Fibroblast of the aortic adventitia (primary cell): ENCODE results near the gene KCNQ1. TPM values are rescaled to one million over a fixed set of nuclear protein-coding genes. Genes with fewer than 3 reads are reported as not detected.

Experiments
- DNase-seq: peaks from one replicate; pipeline ENCODE4 v3.0.0-alpha.2; 2010; ENCODE audit warnings: low read depth
- H3K4me3 ChIP-seq: 2 replicates; pipeline ENCODE4 v1.5.1; 2011; ENCODE audit warnings: low read depth, mild to moderate bottlenecking, control low read depth, low read length, moderate library complexity
- CTCF ChIP-seq: IDR thresholded peaks from 2 replicates; pipeline ENCODE4 v1.5.1; 2011; ENCODE audit warnings: mild to moderate bottlenecking, low read length, control low read depth, inconsistent platforms; ENCODE audit not compliant: insufficient read depth
- total RNA-seq: library from RNA; depleted of rRNA; stranded (reverse); fragments of >200 nt; gene quantifications from 2 replicates; pipeline ENCODE4 v1.2.3, GENCODE V29; 2012; ENCODE audit warnings: low replicate concordance

KCNQ1 gene
- total RNA-seq, 1 donor: not detected

DNA sequence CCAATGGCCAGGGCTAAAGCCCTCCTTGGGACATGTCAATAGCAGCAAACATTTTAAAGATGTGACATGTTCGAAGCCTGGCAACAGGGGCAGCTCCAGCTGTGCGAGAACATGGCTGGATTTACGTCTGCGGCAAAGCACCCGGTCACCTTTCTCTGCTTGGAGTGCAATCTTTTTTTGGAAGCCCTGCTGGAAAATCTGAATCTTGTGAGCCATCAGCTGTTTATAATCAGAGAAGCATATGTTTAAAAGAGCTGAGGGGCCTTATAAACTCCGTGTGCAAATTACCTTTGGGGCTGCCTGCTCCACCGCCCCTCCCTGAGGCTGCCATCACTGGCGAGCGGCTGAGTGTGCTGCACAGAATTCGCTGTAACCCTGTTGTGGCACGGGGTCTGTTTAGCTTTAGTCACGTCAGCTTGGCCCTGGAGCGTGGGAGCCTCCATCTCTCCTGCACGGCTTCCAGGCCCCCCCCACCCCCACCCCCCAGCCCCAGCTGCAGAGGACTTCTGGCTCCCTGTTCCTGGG, 264.0 kb downstream of the KCNQ1 start:
- TF ChIP-seq CTCF: no peak
- peak; percentile 78 for DNase-seq
- H3K4me3 ChIP-seq: peak overlapping the region; percentile 32

GRCh38 chr11:2709429-2709828, 264.6 kb downstream of the KCNQ1 start:
- TF ChIP-seq CTCF: no peak
- peak overlapping the region; percentile 32 for H3K4me3 ChIP-seq
- peak; percentile 87 for DNase-seq

DNA sequence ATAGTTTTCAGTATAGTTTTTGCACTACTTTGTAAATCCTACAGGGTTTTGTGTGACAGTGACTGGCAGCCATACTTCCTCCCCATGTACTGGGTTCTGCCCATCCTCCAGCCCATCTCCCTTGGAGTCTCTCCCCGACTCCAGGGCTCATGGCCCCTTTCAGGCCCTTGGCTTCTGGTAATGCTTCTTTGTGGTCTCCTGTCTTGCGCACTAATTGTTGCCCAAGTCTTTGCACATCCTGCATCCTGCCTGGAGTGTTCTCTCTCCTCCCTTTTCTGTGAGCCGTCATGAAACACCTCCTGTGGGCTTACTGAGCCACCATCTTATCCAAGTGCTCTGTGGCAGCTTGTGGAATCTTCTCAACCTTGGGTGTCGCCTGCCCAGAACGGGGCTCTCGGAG, 266.4 kb downstream of the KCNQ1 start:
- no peak for TF ChIP-seq CTCF
- DNase-seq: no peak
- H3K4me3 ChIP-seq: no peak overlapping the region

DNA sequence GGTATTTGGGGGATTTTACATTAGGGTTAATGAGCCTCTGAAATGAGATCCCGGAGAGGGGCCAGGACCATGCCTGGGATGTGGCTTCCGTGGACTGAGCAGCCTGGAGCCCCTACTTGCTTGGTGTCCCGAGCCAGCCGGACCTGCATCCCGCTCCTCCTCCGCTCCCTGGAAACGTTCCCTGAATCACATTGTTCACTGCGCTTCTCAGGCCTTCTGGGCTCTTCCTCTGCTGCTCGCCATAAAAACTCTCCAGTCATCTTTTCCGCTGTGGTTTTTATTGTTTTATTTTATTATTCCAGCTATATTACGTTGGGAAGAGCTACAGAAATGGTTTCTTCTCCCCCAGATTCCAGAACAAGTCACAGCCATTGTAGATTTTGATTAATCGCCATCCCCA, 268.3 kb downstream of the KCNQ1 start:
- H3K4me3 ChIP-seq: no peak overlapping the region
- DNase-seq: no peak
- no peak for TF ChIP-seq CTCF

DNA sequence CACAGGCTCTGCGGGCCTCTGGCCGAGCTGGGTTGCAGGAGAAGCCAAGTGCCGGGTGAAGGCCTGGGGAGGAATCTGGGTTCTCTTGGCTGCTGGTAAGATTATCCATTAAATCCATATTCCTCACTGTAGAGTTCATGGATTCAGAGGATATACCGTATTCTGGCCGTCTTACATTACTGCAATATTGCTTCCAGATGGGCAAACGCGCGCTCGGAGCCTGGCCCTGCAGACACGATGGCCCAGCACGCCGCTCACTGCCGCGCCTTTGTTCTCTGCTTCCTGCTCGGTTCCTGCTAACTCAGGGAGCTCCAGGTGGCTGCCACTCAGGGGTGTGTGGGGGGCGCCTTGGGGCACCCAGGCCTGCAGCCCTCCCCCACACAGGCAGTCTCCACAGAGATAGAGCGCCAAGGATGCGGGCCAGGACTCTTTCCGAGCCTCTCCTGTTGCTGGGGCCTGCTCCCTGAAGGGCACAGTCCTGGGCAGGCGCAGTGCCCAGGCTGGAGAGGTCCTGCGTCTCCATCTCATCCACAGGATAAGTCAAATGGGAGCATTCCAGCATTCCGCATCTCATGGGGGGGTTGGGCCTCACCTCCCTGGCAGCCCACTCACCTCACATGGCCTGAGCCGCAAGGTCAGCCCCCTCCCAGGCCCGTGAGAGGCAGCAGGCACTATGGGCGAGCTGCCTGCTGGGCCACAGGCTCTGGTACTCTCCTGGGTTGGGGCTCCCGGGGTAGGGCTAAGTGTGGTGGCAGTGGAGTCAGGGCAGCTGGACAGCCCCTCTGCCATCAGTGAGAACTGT, 269.1 kb downstream of the KCNQ1 start:
- no peak for TF ChIP-seq CTCF
- DNase-seq: no peak
- H3K4me3 ChIP-seq: no peak overlapping the region

GRCh38 chr11:2714463-2714800, 269.6 kb downstream of the KCNQ1 start:
- DNase-seq: no peak
- TF ChIP-seq CTCF: no peak
- H3K4me3 ChIP-seq: no peak overlapping the region
